ENCODE data around the gene ADCY10.

GRCh38 chr1:167790117-167790516 is 123.8 kb downstream of the ADCY10 start:
- no peak for TF ChIP-seq CTCF (conservative IDR thresholded peaks at IDR 0.05; ENCODE audit: low read length)
- TF ChIP-seq EZH2phosphoT487 (IDR thresholded peaks at IDR 0.05; ENCODE audit: borderline replicate concordance, low read depth, low read length): no peak
